ENCODE measurements around the gene CDH26. TPM values are rescaled to one million over a fixed set of nuclear protein-coding genes. Genes with fewer than 3 reads are reported as not detected.

The CDH26 gene
- polyA plus RNA-seq, 1 donor (not counting 4 experiments of a cell fraction or from before 2014, with no cell fraction given) = 1.1 TPM

GRCh38 chr20:60055740-60056139, 97.5 kb downstream of the CDH26 start:
- dilution Hi-C loops (cut with MboI; ENCODE audit: extremely low pct_ligation_motif_present, low sequenced_read_pairs) = no loop called here
- Histone ChIP-seq H4K20me1 (ENCODE audit: control insufficient read depth, extremely low read depth, insufficient read depth, low read length) (no peaks in the 10 kb centered on the region), H3K27me3 (ENCODE audit: control insufficient read depth, extremely low read depth, insufficient read depth, low read length) (no peaks in the 10 kb centered on the region), H3K9me3 (ENCODE audit: control insufficient read depth, low read depth, low read length) (no peaks in the 10 kb centered on the region), H3K4me3 (ENCODE audit: control insufficient read depth in 2 of 3, extremely low read depth in 1 of 3, insufficient read depth in 2 of 3, low read depth in 1 of 3, low read length in 3 of 3) (peak overlapping the region; percentile 17 to 44 (median 44)), H3K79me2 (ENCODE audit: control insufficient read depth, insufficient read depth, low read length) (peaks cover 30% of the 10 kb centered on the region), H3K4me1 (ENCODE audit: control insufficient read depth, extremely low read depth, insufficient read depth, low read length) (peaks cover 43% of the 10 kb centered on the region), H3K27ac (ENCODE audit: control insufficient read depth, insufficient read depth, low read length) (no peak overlapping the region), H3K4me2 (ENCODE audit: control insufficient read depth, extremely low read depth, insufficient read depth, low read depth, low read length) (peak overlapping the region; percentile 74), H3K9ac (ENCODE audit: control insufficient read depth, extremely low read depth, insufficient read depth, low read length) (no peak overlapping the region), H3K36me3 (ENCODE audit: control insufficient read depth in 2 of 2, extremely low read depth in 1 of 2, insufficient read depth in 2 of 2, low read length in 2 of 2) (no peaks in the 10 kb centered on the region), H3K9me1 (ENCODE audit: control insufficient read depth, extremely low read depth, insufficient read depth, low read length) (no peaks in the 10 kb centered on the region), H2AFZ (ENCODE audit: control insufficient read depth, low read length) (peak overlapping the region; percentile 4)
- DNase-seq (ENCODE audit: low read depth, low spot score) (no peak), FAIRE-seq (peak; percentile 83)
- no peak for TF ChIP-seq CTCF (optimal IDR thresholded peaks at IDR 0.05 in 1 of 3, IDR thresholded peaks at IDR 0.05 in 1 of 3, conservative IDR thresholded peaks at IDR 0.05 in 1 of 3; ENCODE audit: extremely low read depth in 1 of 3, insufficient read depth in 2 of 3, low read length in 3 of 3)
- TF ChIP-seq EZH2 (IDR thresholded peaks at IDR 0.05; ENCODE audit: low read length) = no peak

GRCh38 chr20:60056407-60057122, 98.3 kb downstream of the CDH26 start:
- dilution Hi-C loops (cut with MboI; ENCODE audit: extremely low pct_ligation_motif_present, low sequenced_read_pairs) = no loop called here
- no peaks in the 10 kb centered on the region for H3K36me3 ChIP-seq (ENCODE audit: control insufficient read depth in 2 of 2, extremely low read depth in 1 of 2, insufficient read depth in 2 of 2, low read length in 2 of 2)
- peaks cover 3% of the 10 kb centered on the region for H4K20me1 ChIP-seq (ENCODE audit: control insufficient read depth, extremely low read depth, insufficient read depth, low read length)
- H3K9me3 ChIP-seq (ENCODE audit: control insufficient read depth, low read depth, low read length) = no peaks in the 10 kb centered on the region
- H3K79me2 ChIP-seq (ENCODE audit: control insufficient read depth, insufficient read depth, low read length) = peaks cover 36% of the 10 kb centered on the region
- no peak for FAIRE-seq
- H3K27ac ChIP-seq (ENCODE audit: control insufficient read depth, insufficient read depth, low read length) = no peak overlapping the region
- DNase-seq (ENCODE audit: low read depth, low spot score) = no peak
- no peak overlapping the region for H2AFZ ChIP-seq (ENCODE audit: control insufficient read depth, low read length)
- H3K9me1 ChIP-seq (ENCODE audit: control insufficient read depth, extremely low read depth, insufficient read depth, low read length) = no peaks in the 10 kb centered on the region
- H3K4me3 ChIP-seq (ENCODE audit: control insufficient read depth in 2 of 3, extremely low read depth in 1 of 3, insufficient read depth in 2 of 3, low read depth in 1 of 3, low read length in 3 of 3) = peak overlapping the region; percentile 17 to 44 (median 44)
- peak overlapping the region; percentile 28 for H3K9ac ChIP-seq (ENCODE audit: control insufficient read depth, extremely low read depth, insufficient read depth, low read length)
- TF ChIP-seq CTCF (optimal IDR thresholded peaks at IDR 0.05 in 1 of 3, IDR thresholded peaks at IDR 0.05 in 1 of 3, conservative IDR thresholded peaks at IDR 0.05 in 1 of 3; ENCODE audit: extremely low read depth in 1 of 3, insufficient read depth in 2 of 3, low read length in 3 of 3) (no peak), EZH2 (IDR thresholded peaks at IDR 0.05; ENCODE audit: low read length) (no peak)
- peak overlapping the region; percentile 74 for H3K4me2 ChIP-seq (ENCODE audit: control insufficient read depth, extremely low read depth, insufficient read depth, low read depth, low read length)
- no peaks in the 10 kb centered on the region for H3K27me3 ChIP-seq (ENCODE audit: control insufficient read depth, extremely low read depth, insufficient read depth, low read length)
- peaks cover 43% of the 10 kb centered on the region for H3K4me1 ChIP-seq (ENCODE audit: control insufficient read depth, extremely low read depth, insufficient read depth, low read length)

Measured in keratinocyte (primary cell).